OCI-LY1 (cell line): ENCODE results near the gene PDE9A.

ENCODE experiments used
- CTCF ChIP-seq: fragments of 200-600 bp; sonication (generic), shearing (Covaris generic); IDR thresholded peaks from 2 replicates; pipeline ENCODE4 v1.5.1; 2017; ENCODE audit warnings: mild to moderate bottlenecking, antibody characterized with exemption, low read length, moderate library complexity, mixed read lengths
- EZH2 ChIP-seq: fragments of 200-600 bp; sonication (generic), shearing (Covaris generic); IDR thresholded peaks from 2 replicates; pipeline ENCODE4 v1.8.0; 2017; ENCODE audit warnings: borderline replicate concordance, mixed run types, mild to moderate bottlenecking, antibody characterized with exemption, low read length, moderate library complexity, mixed read lengths

GRCh38 chr21:42784276-42784675 lies 130.9 kb downstream of the PDE9A start:
- TF ChIP-seq EZH2, result no peak
- TF ChIP-seq CTCF, result no peak
